ENCODE results near the gene PTPN20.

DNA sequence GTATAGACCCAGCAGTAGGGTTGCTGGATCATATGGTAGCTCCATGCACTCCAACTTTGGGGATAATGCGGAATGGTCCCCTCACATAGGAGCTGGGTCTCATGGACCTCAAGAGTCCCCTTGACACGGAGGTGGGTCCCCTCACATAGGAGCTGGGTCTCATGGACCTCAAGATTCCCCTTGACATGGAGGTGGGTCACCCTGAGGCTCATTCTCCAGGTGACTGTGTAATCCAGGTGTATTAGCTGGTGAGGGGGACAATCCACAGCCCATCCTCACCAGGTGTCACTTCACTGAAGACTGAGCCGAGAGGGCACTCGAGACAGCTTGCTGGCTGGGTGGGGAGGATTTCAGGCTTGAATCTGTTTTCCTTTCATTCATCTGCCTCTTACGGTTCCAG is 121.9 kb downstream of the PTPN20 start:
- TF ChIP-seq, protein P1, sequence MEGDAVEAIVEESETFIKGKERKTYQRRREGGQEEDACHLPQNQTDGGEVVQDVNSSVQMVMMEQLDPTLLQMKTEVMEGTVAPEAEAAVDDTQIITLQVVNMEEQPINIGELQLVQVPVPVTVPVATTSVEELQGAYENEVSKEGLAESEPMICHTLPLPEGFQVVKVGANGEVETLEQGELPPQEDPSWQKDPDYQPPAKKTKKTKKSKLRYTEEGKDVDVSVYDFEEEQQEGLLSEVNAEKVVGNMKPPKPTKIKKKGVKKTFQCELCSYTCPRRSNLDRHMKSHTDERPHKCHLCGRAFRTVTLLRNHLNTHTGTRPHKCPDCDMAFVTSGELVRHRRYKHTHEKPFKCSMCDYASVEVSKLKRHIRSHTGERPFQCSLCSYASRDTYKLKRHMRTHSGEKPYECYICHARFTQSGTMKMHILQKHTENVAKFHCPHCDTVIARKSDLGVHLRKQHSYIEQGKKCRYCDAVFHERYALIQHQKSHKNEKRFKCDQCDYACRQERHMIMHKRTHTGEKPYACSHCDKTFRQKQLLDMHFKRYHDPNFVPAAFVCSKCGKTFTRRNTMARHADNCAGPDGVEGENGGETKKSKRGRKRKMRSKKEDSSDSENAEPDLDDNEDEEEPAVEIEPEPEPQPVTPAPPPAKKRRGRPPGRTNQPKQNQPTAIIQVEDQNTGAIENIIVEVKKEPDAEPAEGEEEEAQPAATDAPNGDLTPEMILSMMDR (conservative IDR thresholded peaks at IDR 0.05; ENCODE audit: low read length): no peak
- no peak for TF ChIP-seq EZH2phosphoT487 (IDR thresholded peaks at IDR 0.05; ENCODE audit: borderline replicate concordance)
